GM12878 (cell line): ENCODE measurements around the gene YIF1B. TPM values are rescaled to one million over a fixed set of nuclear protein-coding genes. Genes with fewer than 3 reads are reported as not detected.

ENCODE experiments used
- ATAC-seq: fragments of 200-7000 bp; cut with Tn5 transposase; 3 replicates; pipeline ENCODE4 v1.9.1; 2020; ENCODE audit warnings: mild to moderate bottlenecking, moderate library complexity
- BruUV-seq: library from RNA; stranded (reverse); fragments of 400-500 nt; replicated peaks from 2 replicates; lab custom pipeline; 2021; lab: Mats Ljungman, UMichigan
- CTCF ChIA-PET: fragments of 300-600 bp; sonication (Branson Sonifier 250); formaldehyde crosslinking; extraction: SDS; loops from one replicate; lab custom pipeline; 2021; ENCODE audit warnings: inconsistent platforms; lab: Yijun Ruan, JAX
- POLR2A ChIA-PET: fragments of 350-600 bp; formaldehyde crosslinking; extraction: SDS; loops from one replicate; lab custom pipeline; 2021; ENCODE audit warnings: inconsistent platforms; lab: Charles Lee
- RAD21 ChIA-PET: fragments of 300-600 bp; sonication (Branson Sonifier 250); formaldehyde crosslinking; loops from one replicate; lab custom pipeline; 2023; ENCODE audit warnings: antibody characterized with exemption; ENCODE audit not compliant: unreplicated experiment; lab: Charles Lee
- SMC1A ChIA-PET: fragments of 300-600 bp; sonication (Branson Sonifier 250); formaldehyde crosslinking; loops from one replicate; lab custom pipeline; 2023; ENCODE audit not compliant: unreplicated experiment, uncharacterized antibody; lab: Charles Lee
- DNase-seq: peaks from one replicate; pipeline ENCODE4 v3.0.0-alpha.2; 2011; ENCODE audit warnings: low read depth, low spot score
- FAIRE-seq: peaks from 3 replicates; lab custom pipeline; 2011; peaks lifted over from hg19 to GRCh38; lab: Jason Lieb, UNC
- H2AFZ ChIP-seq: 2 replicates; pipeline ENCODE4 v1.6.0; 2011; ENCODE audit warnings: low read depth, low read length, control low read depth; ENCODE audit not compliant: control insufficient read depth
- H3K27ac ChIP-seq: 2 replicates; pipeline ENCODE4 v1.5.1; 2011; ENCODE audit warnings: control low read depth; ENCODE audit not compliant: control insufficient read depth, insufficient read depth
- H3K27me3 ChIP-seq, 2 experiments: replicated peaks in 1 of 2; 2 replicates each; pipeline versions ENCODE4 v1.6.0 to v1.6.1; 2011; ENCODE audit warnings: low read length in 1 of 2; ENCODE audit not compliant: control insufficient read depth in 2 of 2, insufficient read depth in 2 of 2
- H3K36me3 ChIP-seq, 2 experiments: 2 replicates each; pipeline ENCODE4 v1.5.1; 2011; ENCODE audit warnings: low read length in 1 of 2; ENCODE audit not compliant: control insufficient read depth in 2 of 2, insufficient read depth in 2 of 2
- H3K4me1 ChIP-seq: 2 replicates; pipeline ENCODE4 v1.6.1; 2011; ENCODE audit warnings: mild to moderate bottlenecking, low read length, moderate library complexity, mixed read lengths; ENCODE audit not compliant: control insufficient read depth, insufficient read depth
- H3K4me2 ChIP-seq: 2 replicates; pipeline ENCODE4 v1.6.0; 2011; ENCODE audit warnings: control low read depth; ENCODE audit not compliant: control insufficient read depth, insufficient read depth
- H3K4me3 ChIP-seq: fragments of 200-600 bp; sonication (generic); 2 replicates; pipeline ENCODE4 v1.5.1; 2016
- H3K79me2 ChIP-seq: 2 replicates; pipeline ENCODE4 v1.6.0; 2011; ENCODE audit warnings: low read length; ENCODE audit not compliant: control insufficient read depth, insufficient read depth
- H3K9ac ChIP-seq: 2 replicates; pipeline ENCODE4 v1.8.0; 2011; ENCODE audit warnings: low read length, control low read depth, mixed read lengths; ENCODE audit not compliant: control insufficient read depth, insufficient read depth
- H3K9me3 ChIP-seq: replicated peaks from 3 replicates; pipeline ENCODE4 v1.5.1; 2011; ENCODE audit warnings: mild to moderate bottlenecking, low read length; ENCODE audit not compliant: control insufficient read depth, insufficient read depth
- H4K20me1 ChIP-seq: 2 replicates; pipeline ENCODE4 v1.6.0; 2011; ENCODE audit not compliant: control insufficient read depth, insufficient read depth
- CBX3 ChIP-seq: fragments of 200-600 bp; sonication (generic); IDR thresholded peaks from 2 replicates; pipeline ENCODE4 v1.6.1; 2016; ENCODE audit warnings: low read depth, borderline replicate concordance
- CBX5 ChIP-seq: sonication (generic); IDR thresholded peaks from 2 replicates; pipeline ENCODE4 v1.6.1; 2016; ENCODE audit warnings: low read depth, moderate library complexity, mild to moderate bottlenecking, inconsistent platforms
- CHD2 ChIP-seq: IDR thresholded peaks from 2 replicates; pipeline ENCODE4 v1.6.1; 2011; ENCODE audit warnings: low read depth, low read length, improper control_type of control experiment, borderline replicate concordance
- HDAC6 ChIP-seq: fragments of 200-600 bp; sonication (generic); IDR thresholded peaks from one replicate; pipeline ENCODE4 v1.8.0; 2017; ENCODE audit warnings: antibody characterized with exemption; ENCODE audit not compliant: unreplicated experiment
- KLF5 ChIP-seq: fragments of 450-650 bp; IDR thresholded peaks from 2 replicates; pipeline ENCODE4 v1.6.1; 2014; ENCODE audit warnings: mild to moderate bottlenecking; ENCODE audit not compliant: partially characterized antibody
- PAX8 ChIP-seq: fragments of 450-650 bp; IDR thresholded peaks from 2 replicates; pipeline ENCODE4 v1.6.1; 2017; ENCODE audit warnings: mild to moderate bottlenecking, moderate library complexity
- RFX5 ChIP-seq: IDR thresholded peaks from 2 replicates; pipeline ENCODE4 v1.6.1; 2011; ENCODE audit warnings: low read depth, low read length, improper control_type of control experiment
- RUNX3 ChIP-seq: IDR thresholded peaks from 2 replicates; pipeline ENCODE4 v1.6.1; 2012; ENCODE audit warnings: low read length, inconsistent platforms
- SMAD1 ChIP-seq: fragments of 450-650 bp; IDR thresholded peaks from 2 replicates; pipeline ENCODE4 v1.6.1; 2018; ENCODE audit warnings: mild to moderate bottlenecking, low read depth; ENCODE audit not compliant: partially characterized antibody
- SMARCA5 ChIP-seq: fragments of 450-650 bp; IDR thresholded peaks from 2 replicates; pipeline ENCODE4 v1.6.1; 2017; ENCODE audit warnings: mild to moderate bottlenecking
- SPI1 ChIP-seq: IDR thresholded peaks from 2 replicates; pipeline ENCODE4 v1.6.1; 2011; ENCODE audit warnings: low read depth, mild to moderate bottlenecking, low read length, moderate library complexity, borderline replicate concordance; ENCODE audit not compliant: insufficient read depth
- TBL1XR1 ChIP-seq: IDR thresholded peaks from 2 replicates; pipeline ENCODE4 v1.6.1; 2012; ENCODE audit warnings: low read depth, low read length, improper control_type of control experiment
- ZBED1 ChIP-seq: IDR thresholded peaks from 2 replicates; pipeline ENCODE4 v1.6.1; 2016; ENCODE audit warnings: borderline replicate concordance
- ZNF24 ChIP-seq: fragments of 450-650 bp; IDR thresholded peaks from 2 replicates; pipeline ENCODE4 v1.6.1; 2017; ENCODE audit warnings: antibody characterized with exemption, mild to moderate bottlenecking
- ZSCAN29 ChIP-seq: fragments of 450-650 bp; IDR thresholded peaks from 2 replicates; pipeline ENCODE4 v1.6.1; 2017; ENCODE audit warnings: mild to moderate bottlenecking, moderate library complexity
- WGBS: methylation state at CpG from one replicate; pipeline ENCODE4 v1.1.6; 2016; ENCODE audit warnings: low lambda C conversion rate; ENCODE audit not compliant: insufficient replicate concordance, insufficient coverage; ENCODE audit errors: missing lambda C conversion rate; 5-methylcytosine and 5-hydroxymethylcytosine counted together
- in situ Hi-C: fragments of 300-500 bp; cut with MboI; formaldehyde crosslinking; loops from 9 replicates; pipeline ENCODE4 v1.14.3; 2018; ENCODE audit warnings: mixed read lengths
- intact Hi-C: fragments of 100-400 bp; cut with micrococcal nuclease; formaldehyde crosslinking; loops from one replicate; pipeline ENCODE4 v1.14.2; 2022; ENCODE audit not compliant: unreplicated experiment
- polyA plus RNA-seq, 11 experiments: library from polyadenylated mRNA; depleted of rRNA in 4 of 11; unstranded in 6 of 11; stranded (reverse) in 5 of 11; fragments of >200 nt; fragmentation: Nextera tagmentation in 4 of 11; fragmentation: Illumina TruSeq in 1 of 11; extraction: Ambion mirVana in 4 of 11; extraction: Trizol in 1 of 11; gene quantifications; 1 replicate in 1 of 11; 2 replicates in 10 of 11; pipeline versions ENCODE4 v1.2.1 to v1.2.3, GENCODE V29; 2011 to 2016; ENCODE audit warnings: inconsistent platforms in 2 of 11, missing spikeins in 2 of 11, low read depth in 1 of 11
- total RNA-seq, 4 experiments: library from RNA; depleted of rRNA in 3 of 4; stranded (reverse); fragments of >200 nt in 3 of 4; fragmentation: Illumina TruSeq in 1 of 4; extraction: Trizol in 1 of 4; gene quantifications; 2 replicates each; pipeline versions ENCODE4 v1.2.1 to v1.2.3, GENCODE V29; 2013 to 2021
- TF ChIP-seq, protein P1 (sequence below): fragments of 450-650 bp; IDR thresholded peaks from 2 replicates; pipeline ENCODE4 v1.6.1; 2017; ENCODE audit warnings: mild to moderate bottlenecking, moderate library complexity

YIF1B gene
- total and polyA plus RNA-seq, 10 of the 15 experiments (the other 5 are each of a cell fraction or from before 2014, with no cell fraction given) = 1.3 to 106 (median 53.5) TPM

DNA sequence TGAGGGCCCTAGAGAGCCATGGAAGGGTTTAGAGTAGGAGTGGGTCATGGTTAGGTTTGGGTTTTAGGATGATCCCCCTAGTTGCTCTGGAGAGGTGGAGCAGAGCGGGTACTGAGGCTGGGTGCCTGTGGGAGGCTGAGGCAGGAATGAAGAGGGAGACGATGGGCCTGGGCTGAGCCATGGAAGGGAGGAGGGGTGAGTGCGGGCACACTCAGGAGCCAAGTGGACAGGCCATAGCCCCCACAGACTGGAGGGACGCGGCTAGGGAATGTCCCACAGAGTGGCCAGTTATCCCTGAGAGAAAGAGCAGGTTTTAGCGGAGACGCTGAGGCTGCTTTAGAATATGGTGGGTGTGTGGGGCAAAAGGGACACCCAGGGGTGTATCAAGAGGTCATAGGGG is 13.9 kb upstream of the YIF1B start:
- H3K9ac ChIP-seq = no peak overlapping the region
- no peak overlapping the region for H3K27ac ChIP-seq
- H3K9me3 ChIP-seq = no peaks in the 10 kb centered on the region
- no peaks in the 10 kb centered on the region for H3K4me1 ChIP-seq
- CTCF ChIA-PET = interaction anchor here (1.2 kb wide), 1 partner anchor 425 kb away, joined by 4 read pairs; no protein-coding TSS in a partner anchor
- SMC1A ChIA-PET = no interaction called here
- no peaks in the 10 kb centered on the region for H4K20me1 ChIP-seq
- TF ChIP-seq SMARCA5 (no peak), ZNF24 (no peak), SMAD1 (no peak), CBX3 (no peak), RUNX3 (no peak), PAX8 (no peak), TBL1XR1 (no peak), HDAC6 (no peak), RFX5 (no peak), KLF5 (no peak), SPI1 (no peak), ZSCAN29 (no peak), CBX5 (no peak), CHD2 (no peak), ZBED1 (no peak)
- TF ChIP-seq, protein P1, sequence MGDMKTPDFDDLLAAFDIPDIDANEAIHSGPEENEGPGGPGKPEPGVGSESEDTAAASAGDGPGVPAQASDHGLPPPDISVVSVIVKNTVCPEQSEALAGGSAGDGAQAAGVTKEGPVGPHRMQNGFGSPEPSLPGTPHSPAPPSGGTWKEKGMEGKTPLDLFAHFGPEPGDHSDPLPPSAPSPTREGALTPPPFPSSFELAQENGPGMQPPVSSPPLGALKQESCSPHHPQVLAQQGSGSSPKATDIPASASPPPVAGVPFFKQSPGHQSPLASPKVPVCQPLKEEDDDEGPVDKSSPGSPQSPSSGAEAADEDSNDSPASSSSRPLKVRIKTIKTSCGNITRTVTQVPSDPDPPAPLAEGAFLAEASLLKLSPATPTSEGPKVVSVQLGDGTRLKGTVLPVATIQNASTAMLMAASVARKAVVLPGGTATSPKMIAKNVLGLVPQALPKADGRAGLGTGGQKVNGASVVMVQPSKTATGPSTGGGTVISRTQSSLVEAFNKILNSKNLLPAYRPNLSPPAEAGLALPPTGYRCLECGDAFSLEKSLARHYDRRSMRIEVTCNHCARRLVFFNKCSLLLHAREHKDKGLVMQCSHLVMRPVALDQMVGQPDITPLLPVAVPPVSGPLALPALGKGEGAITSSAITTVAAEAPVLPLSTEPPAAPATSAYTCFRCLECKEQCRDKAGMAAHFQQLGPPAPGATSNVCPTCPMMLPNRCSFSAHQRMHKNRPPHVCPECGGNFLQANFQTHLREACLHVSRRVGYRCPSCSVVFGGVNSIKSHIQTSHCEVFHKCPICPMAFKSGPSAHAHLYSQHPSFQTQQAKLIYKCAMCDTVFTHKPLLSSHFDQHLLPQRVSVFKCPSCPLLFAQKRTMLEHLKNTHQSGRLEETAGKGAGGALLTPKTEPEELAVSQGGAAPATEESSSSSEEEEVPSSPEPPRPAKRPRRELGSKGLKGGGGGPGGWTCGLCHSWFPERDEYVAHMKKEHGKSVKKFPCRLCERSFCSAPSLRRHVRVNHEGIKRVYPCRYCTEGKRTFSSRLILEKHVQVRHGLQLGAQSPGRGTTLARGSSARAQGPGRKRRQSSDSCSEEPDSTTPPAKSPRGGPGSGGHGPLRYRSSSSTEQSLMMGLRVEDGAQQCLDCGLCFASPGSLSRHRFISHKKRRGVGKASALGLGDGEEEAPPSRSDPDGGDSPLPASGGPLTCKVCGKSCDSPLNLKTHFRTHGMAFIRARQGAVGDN = no peak
- no peak overlapping the region for H3K4me3 ChIP-seq
- no peak for DNase-seq
- POLR2A ChIA-PET = no interaction called here
- BruUV-seq = no TSS peak
- 87% methylated on average over 7 of the region's 7 CpGs for WGBS
- intact Hi-C loops = no loop called here
- H3K79me2 ChIP-seq = no peaks in the 10 kb centered on the region
- no peaks in the 10 kb centered on the region for H3K27me3 ChIP-seq
- no peak overlapping the region for H2AFZ ChIP-seq
- FAIRE-seq = no peak
- no peaks in the 10 kb centered on the region; a peak in 1 of 4 replicates for H3K36me3 ChIP-seq
- no peak overlapping the region for H3K4me2 ChIP-seq
- in situ Hi-C loops = loop anchor here (5.0 kb wide), 2 partner anchors 87 to 437 kb away; no protein-coding TSS in a partner anchor
- RAD21 ChIA-PET = interaction anchor here (1.1 kb wide), 1 partner anchor 95 kb away, joined by 3 read pairs; no protein-coding TSS in a partner anchor
- no peak for ATAC-seq
